Pancreas (tissue), 10 donors: ENCODE measurements around the gene LMF1. TPM values are rescaled to one million over a fixed set of nuclear protein-coding genes. Genes with fewer than 3 reads are reported as not detected.

ENCODE experiments used
- ATAC-seq, 4 donors: fragments of 200-7000 bp; cut with Tn5 transposase; one replicate each; pipeline versions ENCODE4 v1.8.0 to v1.9.1; 2020; ENCODE audit warnings: mild to moderate bottlenecking in 4 of 4, moderate library complexity in 4 of 4
- DNase-seq, 6 donors: peaks; one replicate each; pipeline ENCODE4 v3.0.0-alpha.2; 2020
- FAIRE-seq: peaks from 2 replicates; lab custom pipeline; 2012; peaks lifted over from hg19 to GRCh38; lab: Jason Lieb, UNC
- H3K27ac ChIP-seq, 4 donors: fragments of 200-600 bp; sonication (generic); 1 replicate in 3 of 4; 2 replicates in 1 of 4; pipeline versions ENCODE4 v1.5.0 to v1.8.0; 2020
- H3K27me3 ChIP-seq, 4 donors: fragments of 200-600 bp; one replicate each; pipeline ENCODE4 v1.8.0; 2021
- H3K36me3 ChIP-seq, 3 donors: fragments of 200-600 bp; sonication (generic) in 1 of 3; one replicate each; pipeline versions ENCODE4 v1.5.0 to v1.8.0; 2020 to 2021
- H3K4me1 ChIP-seq, 3 donors: fragments of 200-600 bp; one replicate each; pipeline ENCODE4 v1.8.0; 2021
- H3K4me3 ChIP-seq, 4 donors: fragments of 200-600 bp; sonication (generic) in 2 of 4; one replicate each; pipeline versions ENCODE4 v1.5.0 to v1.8.0; 2020 to 2021
- H3K9me3 ChIP-seq, 4 donors: fragments of 200-600 bp; one replicate each; pipeline ENCODE4 v1.8.0; 2021
- CTCF ChIP-seq, 4 donors: fragments of 200-600 bp; sonication (generic) in 3 of 4; IDR thresholded peaks; one replicate each; pipeline versions ENCODE4 v1.5.0 to v1.8.0; 2021; ENCODE audit warnings: antibody characterized with exemption in 4 of 4
- WGBS, 2 donors: extraction: QIAGEN DNeasy Blood & Tissue Kit; methylation state at CpG; one replicate each; pipeline ENCODE4 v1.1.7; 2013; 5-methylcytosine and 5-hydroxymethylcytosine counted together
- intact Hi-C, 3 donors: fragments of 100-400 bp; cut with DNase I; formaldehyde crosslinking; loops; one replicate each; pipeline versions ENCODE4 v1.11.1 to v1.14.2; 2022
- polyA plus RNA-seq, 2 donors: library from polyadenylated mRNA; stranded (reverse); fragments of 200-250 nt; gene quantifications; one replicate each; pipeline ENCODE4 v1.2.3, GENCODE V29; 2013
- total RNA-seq, 6 donors: library from RNA; stranded (reverse); fragmentation: NEBNext Ultra II Directional in 4 of 6; extraction: Animal tissue kit (Norgen Biotek cat#: 25700) in 4 of 6; gene quantifications; one replicate each; pipeline versions ENCODE4 v1.2.1 to v1.2.4, GENCODE V29; 2021 to 2023
- donor health status: healthy with polysubstance abuse.
- donor health status: DM: no; HTN: no; CAD: no; lungs with moderate emphysema.
- donor health status: DM: no; HTN: no; CAD: no.
- donor health status: control.
- donor health status: control.
- donor health status: Bipolar disorder and iron deficiency.
- donor health status: DM: yes; HTN: yes; CAD: no.
- donor health status: DM: no; HTN: no; CAD: no.
- donor health status: DM: no; HTN: no; CAD: no.
- donor health status: DM: yes; HTN: yes; CAD: no.

Gene LMF1
- total and polyA plus RNA-seq, 8 donors: 9.3 to 64.6 (median 15.7) TPM

GRCh38 chr16:1014771-1015495 lies 44.1 kb upstream of the LMF1 start:
- H3K9me3 ChIP-seq: no peaks in the 10 kb centered on the region
- H3K36me3 ChIP-seq: no peaks in the 10 kb centered on the region
- no peak for TF ChIP-seq CTCF (IDR thresholded peaks at IDR 0.05)
- DNase-seq (no peak), ATAC-seq (no peak), FAIRE-seq (no peak)
- H3K4me1 ChIP-seq: no peaks in the 10 kb centered on the region
- no peak overlapping the region for H3K4me3 ChIP-seq
- H3K27me3 ChIP-seq: no peaks in the 10 kb centered on the region
- WGBS, 2 donors: 80 to 87% methylated on average over 22 of the region's 22 CpGs
- intact Hi-C loops: no loop called here
- H3K27ac ChIP-seq: no peak overlapping the region

- 77 to 88% methylated on average over 8 of the region's 8 CpGs for WGBS, 2 donors
- FAIRE-seq: no peak
- intact Hi-C loops: no loop called here
Observed at GRCh38 chr16:1014221-1014620, 43.4 kb upstream of the LMF1 start.

GRCh38 chr16:1013593-1013900 lies 42.8 kb upstream of the LMF1 start:
- no peak for ATAC-seq
- intact Hi-C loops: no loop called here
- FAIRE-seq: no peak
- DNase-seq: no peak
- no peak for TF ChIP-seq CTCF (IDR thresholded peaks at IDR 0.05)
- Histone ChIP-seq H3K9me3 (no peaks in the 10 kb centered on the region), H3K27ac (no peak overlapping the region), H3K27me3 (no peaks in the 10 kb centered on the region), H3K4me3 (no peak overlapping the region), H3K36me3 (no peaks in the 10 kb centered on the region), H3K4me1 (no peaks in the 10 kb centered on the region)
- WGBS, 2 donors: 66 to 69% methylated on average over 8 of the region's 8 CpGs

More at GRCh38 chr16:1014221-1014620, 43.4 kb upstream of the LMF1 start:
- Histone ChIP-seq H3K4me1 (no peaks in the 10 kb centered on the region), H3K27me3 (no peaks in the 10 kb centered on the region), H3K9me3 (no peaks in the 10 kb centered on the region), H3K4me3 (no peak overlapping the region), H3K27ac (no peak overlapping the region), H3K36me3 (no peaks in the 10 kb centered on the region)
- no peak for TF ChIP-seq CTCF (IDR thresholded peaks at IDR 0.05)
- ATAC-seq (no peak), DNase-seq (no peak)

- no peak for FAIRE-seq
Observed at GRCh38 chr16:1012722-1013592, 42.2 kb upstream of the LMF1 start.

More at GRCh38 chr16:1012722-1013592, 42.2 kb upstream of the LMF1 start:
- H3K4me1 ChIP-seq: no peaks in the 10 kb centered on the region
- TF ChIP-seq CTCF (IDR thresholded peaks at IDR 0.05): no peak
- ATAC-seq (no peak), DNase-seq (no peak)
- no peaks in the 10 kb centered on the region for H3K36me3 ChIP-seq
- intact Hi-C loops: no loop called here
- H3K27me3 ChIP-seq: no peaks in the 10 kb centered on the region
- H3K9me3 ChIP-seq: no peaks in the 10 kb centered on the region
- H3K4me3 ChIP-seq: no peak overlapping the region
- H3K27ac ChIP-seq: no peak overlapping the region
- WGBS, 2 donors: 67 to 73% methylated on average over 28 of the region's 28 CpGs
